GM18499 (cell line): ENCODE data around the gene C7orf33.
A peak's percentile ranks its signal among the peaks of the same experiment; 100 is the strongest.
"Not testable (repeated sequence)": the region's sequence is repeated elsewhere in the genome, so short reads cannot be mapped to it uniquely, and the experiment has no call there.

Source experiments
- ATAC-seq: cut with Tn5 transposase; IDR thresholded peaks from one replicate; pipeline ENCODE4 v1.9.1; 2021; ENCODE audit warnings: moderate number of reproducible peaks; ENCODE audit not compliant: insufficient read depth, unreplicated experiment

C7orf33 gene

GRCh38 chr7:148590471-148590870 is at the start of gene C7orf33:
Gene C7orf33, plus strand, starts transcription at chr7:148590766. Its CDS starts 160 bp downstream, at chr7:148590926.
- ATAC-seq: no peak

GRCh38 chr7:148541891-148542504 is 48.6 kb upstream of the C7orf33 start:
- ATAC-seq: no peak

GRCh38 chr7:148543302-148543701 is 47.3 kb upstream of the C7orf33 start:
- ATAC-seq: no peak

GRCh38 chr7:148545172-148545571 is 45.4 kb upstream of the C7orf33 start:
- no peak for ATAC-seq

GRCh38 chr7:148545932-148546331 is 44.6 kb upstream of the C7orf33 start:
- no peak for ATAC-seq

- ATAC-seq: no peak
These were observed 43.7 kb upstream of the C7orf33 start for GRCh38 chr7:148546857-148547256.

- ATAC-seq: no peak
These were observed 42.6 kb upstream of the C7orf33 start for GRCh38 chr7:148547951-148548350.

GRCh38 chr7:148553979-148554378 is 36.6 kb upstream of the C7orf33 start:
- no peak for ATAC-seq

GRCh38 chr7:148556892-148557291 is 33.7 kb upstream of the C7orf33 start:
- ATAC-seq: no peak

- ATAC-seq: no peak
These were observed 31.7 kb upstream of the C7orf33 start for GRCh38 chr7:148558914-148559313.

- no peak for ATAC-seq
These were observed 29.5 kb upstream of the C7orf33 start for GRCh38 chr7:148561099-148561498.

GRCh38 chr7:148563583-148564274 is 26.8 kb upstream of the C7orf33 start:
- no peak for ATAC-seq

GRCh38 chr7:148564275-148564951 is 26.2 kb upstream of the C7orf33 start:
- ATAC-seq: peak; percentile 81

- no peak for ATAC-seq
These were observed 23.8 kb upstream of the C7orf33 start for GRCh38 chr7:148566736-148567135.

GRCh38 chr7:148567524-148567923 is 23.0 kb upstream of the C7orf33 start:
- no peak for ATAC-seq

- no peak for ATAC-seq
These were observed 20.1 kb upstream of the C7orf33 start for GRCh38 chr7:148570510-148570909.

- not testable (repeated sequence) for ATAC-seq
These were observed 19.6 kb upstream of the C7orf33 start for GRCh38 chr7:148570973-148571372.

GRCh38 chr7:148571381-148571780 is 19.2 kb upstream of the C7orf33 start:
- ATAC-seq: no peak

GRCh38 chr7:148572067-148572522 is 18.5 kb upstream of the C7orf33 start:
- no peak for ATAC-seq

- not testable (repeated sequence) for ATAC-seq
These were observed 17.0 kb upstream of the C7orf33 start for GRCh38 chr7:148573581-148573980.

- ATAC-seq: no peak
These were observed 14.7 kb upstream of the C7orf33 start for GRCh38 chr7:148575640-148576411.
